HEK293 (cell line): Measurements from ENCODE around the gene MAL.

Source experiments
- CTCF ChIA-PET: fragments of 350-600 bp; formaldehyde crosslinking; extraction: SDS; loops from one replicate; lab custom pipeline; 2021; ENCODE audit warnings: antibody characterized with exemption; lab: Yijun Ruan, JAX
- POLR2A ChIA-PET: fragments of 300-600 bp; formaldehyde crosslinking; extraction: SDS; loops from one replicate; lab custom pipeline; 2020; ENCODE audit warnings: antibody characterized with exemption, inconsistent platforms; lab: Yijun Ruan, JAX
- H3K27ac ChIP-seq: fragments of 200-500 bp; sonication (Bioruptor generic); 2 replicates; pipeline ENCODE4 v1.5.1; 2014; ENCODE audit warnings: low read depth, low read length, control low read depth, inconsistent platforms; ENCODE audit errors: extremely low read depth
- H3K36me3 ChIP-seq, 2 experiments: fragments of 200-500 bp in 1 of 2; sonication (Bioruptor generic) in 1 of 2; 1 replicate in 1 of 2; 2 replicates in 1 of 2; pipeline ENCODE4 v1.5.1; 2014 to 2017; ENCODE audit warnings: inconsistent platforms in 2 of 2, low read length in 2 of 2; ENCODE audit not compliant: control insufficient read depth in 2 of 2, insufficient read depth in 1 of 2
- H3K4me1 ChIP-seq: fragments of 200-500 bp; sonication (Bioruptor generic); 2 replicates; pipeline ENCODE4 v1.5.1; 2014; ENCODE audit warnings: mild to moderate bottlenecking, low read length, inconsistent platforms; ENCODE audit not compliant: control insufficient read depth, insufficient read depth
- H3K4me3 ChIP-seq: 2 replicates; pipeline ENCODE4 v1.5.1; 2011; ENCODE audit warnings: low read depth, mild to moderate bottlenecking, control low read depth, low read length, moderate library complexity
- H3K9me3 ChIP-seq: fragments of 200-500 bp; sonication (Bioruptor generic); 2 replicates; pipeline ENCODE4 v1.5.1; 2014; ENCODE audit warnings: low read depth, low read length, inconsistent platforms; ENCODE audit not compliant: control insufficient read depth, insufficient read depth
- GLI4 ChIP-seq: fragments of 450-650 bp; formaldehyde crosslinking; IDR thresholded peaks from 2 replicates; pipeline ENCODE4 v1.5.1; 2016; ENCODE audit warnings: missing biosample characterization, missing genetic modification characterization
- HIC1 ChIP-seq: fragments of 450-650 bp; formaldehyde crosslinking; IDR thresholded peaks from 2 replicates; pipeline ENCODE4 v1.5.1; 2016; ENCODE audit warnings: missing biosample characterization, missing genetic modification characterization
- KLF9 ChIP-seq: fragments of 450-650 bp; formaldehyde crosslinking; IDR thresholded peaks from 2 replicates; pipeline ENCODE4 v1.5.1; 2016; ENCODE audit warnings: missing biosample characterization, missing genetic modification characterization, low read depth
- RBAK ChIP-seq: fragments of 450-650 bp; formaldehyde crosslinking; IDR thresholded peaks from 2 replicates; pipeline ENCODE4 v1.5.1; 2016; ENCODE audit warnings: missing biosample characterization, missing genetic modification characterization
- WT1 ChIP-seq: fragments of 450-650 bp; formaldehyde crosslinking; IDR thresholded peaks from 2 replicates; pipeline ENCODE4 v1.5.1; 2016; ENCODE audit warnings: missing biosample characterization, missing genetic modification characterization
- YY1 ChIP-seq: fragments of 450-650 bp; formaldehyde crosslinking; IDR thresholded peaks from 2 replicates; pipeline ENCODE4 v1.5.1; 2018; ENCODE audit warnings: missing biosample characterization, missing genetic modification characterization
- ZFP3 ChIP-seq: fragments of 450-650 bp; formaldehyde crosslinking; IDR thresholded peaks from 2 replicates; pipeline ENCODE4 v1.5.1; 2016; ENCODE audit warnings: low read depth, missing biosample characterization, missing genetic modification characterization
- ZFP69B ChIP-seq: fragments of 450-650 bp; formaldehyde crosslinking; IDR thresholded peaks from 2 replicates; pipeline ENCODE4 v1.5.1; 2016; ENCODE audit warnings: missing biosample characterization, missing genetic modification characterization
- ZNF133 ChIP-seq: fragments of 450-650 bp; formaldehyde crosslinking; IDR thresholded peaks from 2 replicates; pipeline ENCODE4 v1.5.1; 2016; ENCODE audit warnings: missing biosample characterization, missing genetic modification characterization
- ZNF140 ChIP-seq: fragments of 450-650 bp; formaldehyde crosslinking; IDR thresholded peaks from 2 replicates; pipeline ENCODE4 v1.5.1; 2016; ENCODE audit warnings: missing biosample characterization, missing genetic modification characterization
- ZNF16 ChIP-seq: fragments of 450-650 bp; formaldehyde crosslinking; IDR thresholded peaks from 2 replicates; pipeline ENCODE4 v1.5.1; 2016; ENCODE audit warnings: low read depth, missing biosample characterization, missing genetic modification characterization
- ZNF169 ChIP-seq: fragments of 450-650 bp; formaldehyde crosslinking; IDR thresholded peaks from 2 replicates; pipeline ENCODE4 v1.5.1; 2016; ENCODE audit warnings: missing biosample characterization, missing genetic modification characterization
- ZNF292 ChIP-seq: fragments of 450-650 bp; formaldehyde crosslinking; IDR thresholded peaks from 2 replicates; pipeline ENCODE4 v1.5.1; 2016; ENCODE audit warnings: low read depth, missing biosample characterization, missing genetic modification characterization, borderline replicate concordance
- ZNF366 ChIP-seq: fragments of 450-650 bp; formaldehyde crosslinking; conservative IDR thresholded peaks from 2 replicates; pipeline ENCODE4 v1.5.1; 2016; ENCODE audit warnings: missing biosample characterization, missing genetic modification characterization
- ZNF394 ChIP-seq: fragments of 450-650 bp; formaldehyde crosslinking; IDR thresholded peaks from 2 replicates; pipeline ENCODE4 v1.5.1; 2016; ENCODE audit warnings: missing biosample characterization, missing genetic modification characterization, mild to moderate bottlenecking, moderate library complexity, borderline replicate concordance
- ZNF473 ChIP-seq: fragments of 450-650 bp; formaldehyde crosslinking; IDR thresholded peaks from 2 replicates; pipeline ENCODE4 v1.5.1; 2017; ENCODE audit warnings: missing biosample characterization, missing genetic modification characterization
- ZNF521 ChIP-seq: fragments of 450-650 bp; formaldehyde crosslinking; IDR thresholded peaks from 2 replicates; pipeline ENCODE4 v1.5.1; 2017; ENCODE audit warnings: missing biosample characterization, mild to moderate bottlenecking, missing genetic modification characterization
- ZNF544 ChIP-seq: fragments of 450-650 bp; formaldehyde crosslinking; IDR thresholded peaks from 2 replicates; pipeline ENCODE4 v1.5.0; 2017; ENCODE audit warnings: missing biosample characterization, missing genetic modification characterization
- ZNF561 ChIP-seq: fragments of 450-650 bp; IDR thresholded peaks from 2 replicates; pipeline ENCODE4 v1.5.1; 2018; ENCODE audit warnings: missing biosample characterization, missing genetic modification characterization, borderline replicate concordance
- ZNF600 ChIP-seq: fragments of 450-650 bp; formaldehyde crosslinking; IDR thresholded peaks from 2 replicates; pipeline ENCODE4 v1.5.1; 2016; ENCODE audit warnings: missing biosample characterization, missing genetic modification characterization
- ZNF610 ChIP-seq: fragments of 450-650 bp; formaldehyde crosslinking; IDR thresholded peaks from 2 replicates; pipeline ENCODE4 v1.5.1; 2016; ENCODE audit warnings: missing biosample characterization, missing genetic modification characterization, borderline replicate concordance
- ZNF660 ChIP-seq: fragments of 450-650 bp; IDR thresholded peaks from 2 replicates; pipeline ENCODE4 v1.5.1; 2018; ENCODE audit warnings: missing biosample characterization, mild to moderate bottlenecking, missing genetic modification characterization
- ZNF768 ChIP-seq: fragments of 450-650 bp; formaldehyde crosslinking; IDR thresholded peaks from 2 replicates; pipeline ENCODE4 v1.5.1; 2018; ENCODE audit warnings: missing biosample characterization, mild to moderate bottlenecking, missing genetic modification characterization
- TF ChIP-seq, protein P1 (sequence below): fragments of 450-650 bp; formaldehyde crosslinking; IDR thresholded peaks from 2 replicates; pipeline ENCODE4 v1.5.1; 2016; ENCODE audit warnings: missing biosample characterization, missing genetic modification characterization, low read depth
- TF ChIP-seq, protein P2 (sequence below): fragments of 450-650 bp; formaldehyde crosslinking; IDR thresholded peaks from 2 replicates; pipeline ENCODE4 v1.5.1; 2017; ENCODE audit warnings: missing biosample characterization, missing genetic modification characterization

The MAL gene

GRCh38 chr2:94994063-94994913 is 31.2 kb upstream of the MAL start:
- H3K4me1 ChIP-seq = no peaks in the 10 kb centered on the region
- ChIA-PET CTCF (interaction anchor here (1.1 kb wide), 2 partner anchors 9 to 12 kb away, joined by 3 read pairs; no protein-coding TSS in a partner anchor), POLR2A (no interaction called here)
- H3K36me3 ChIP-seq = no peaks in the 10 kb centered on the region
- TF ChIP-seq ZFP3 (tag by site-specific recombination) = no peak
- TF ChIP-seq ZFP69B (tag by site-specific recombination) = no peak
- no peak for TF ChIP-seq KLF9
- no peak for TF ChIP-seq ZNF16 (tag by site-specific recombination)
- no peaks in the 10 kb centered on the region for H3K9me3 ChIP-seq
- H3K4me3 ChIP-seq = no peak overlapping the region
- no peak overlapping the region for H3K27ac ChIP-seq

DNA sequence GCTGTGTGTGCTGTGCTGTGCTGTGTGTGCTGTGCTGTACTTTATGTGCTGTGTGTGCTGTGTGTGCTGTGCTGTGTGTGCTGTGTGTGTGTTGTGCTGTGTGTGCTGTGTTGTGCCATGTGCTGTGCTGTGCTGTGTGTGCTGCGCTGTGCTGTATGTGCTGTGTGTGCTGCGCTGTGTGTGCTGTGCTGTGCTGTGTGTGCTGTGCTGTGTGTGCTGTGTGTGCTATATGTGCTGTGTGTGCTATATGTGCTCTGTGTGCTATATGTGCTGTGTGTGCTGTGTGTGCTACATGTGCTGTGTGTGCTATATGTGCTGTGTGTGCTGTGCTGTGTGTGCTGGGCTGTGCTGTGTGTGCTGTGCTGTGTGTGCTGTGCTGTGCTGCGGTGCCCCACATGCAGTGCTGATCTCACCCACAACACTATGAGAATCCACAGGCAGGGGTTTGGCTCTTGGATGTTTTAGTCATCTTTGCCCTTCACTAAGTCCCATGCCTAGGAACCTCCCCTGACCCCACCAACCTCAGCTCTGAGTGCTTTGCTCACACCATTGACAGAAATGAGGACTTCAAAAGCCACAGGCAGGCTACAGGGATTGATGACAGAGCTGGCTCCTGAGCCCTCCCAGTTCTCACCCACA is 30.5 kb upstream of the MAL start:
- no peaks in the 10 kb centered on the region for H3K36me3 ChIP-seq
- CTCF ChIA-PET = interaction anchor here (1.7 to 2.6 kb wide), 2 partner anchors 7 to 9 kb away, joined by 3 to 13 read pairs; no protein-coding TSS in a partner anchor
- POLR2A ChIA-PET = no interaction called here

GRCh38 chr2:94995553-94996304 is 29.8 kb upstream of the MAL start:
- no peaks in the 10 kb centered on the region for H3K9me3 ChIP-seq
- no peaks in the 10 kb centered on the region for H3K36me3 ChIP-seq
- ChIA-PET CTCF (interaction anchor here (0.7 to 2.6 kb wide), 4 partner anchors 8 to 103 kb away, joined by 3 to 13 read pairs (median 3); no protein-coding TSS in a partner anchor), POLR2A (no interaction called here)
- H3K4me1 ChIP-seq = no peaks in the 10 kb centered on the region
- H3K27ac ChIP-seq = no peak overlapping the region
- no peak overlapping the region for H3K4me3 ChIP-seq
- TF ChIP-seq ZNF561 (tag by site-specific recombination) (no peak), ZNF133 (tag by site-specific recombination) (no peak), WT1 (no peak), ZNF660 (tag by site-specific recombination) (no peak), ZNF394 (tag by site-specific recombination) (no peak), RBAK (tag by site-specific recombination) (no peak), YY1 (tag by site-specific recombination) (no peak), ZNF16 (tag by site-specific recombination) (no peak), ZNF544 (tag by site-specific recombination) (no peak), ZNF169 (tag by site-specific recombination) (no peak), ZNF600 (tag by site-specific recombination) (no peak), HIC1 (tag by site-specific recombination) (no peak), ZNF366 (tag by site-specific recombination) (no peak), GLI4 (no peak), ZNF473 (tag by site-specific recombination) (no peak)
- TF ChIP-seq, protein P1, sequence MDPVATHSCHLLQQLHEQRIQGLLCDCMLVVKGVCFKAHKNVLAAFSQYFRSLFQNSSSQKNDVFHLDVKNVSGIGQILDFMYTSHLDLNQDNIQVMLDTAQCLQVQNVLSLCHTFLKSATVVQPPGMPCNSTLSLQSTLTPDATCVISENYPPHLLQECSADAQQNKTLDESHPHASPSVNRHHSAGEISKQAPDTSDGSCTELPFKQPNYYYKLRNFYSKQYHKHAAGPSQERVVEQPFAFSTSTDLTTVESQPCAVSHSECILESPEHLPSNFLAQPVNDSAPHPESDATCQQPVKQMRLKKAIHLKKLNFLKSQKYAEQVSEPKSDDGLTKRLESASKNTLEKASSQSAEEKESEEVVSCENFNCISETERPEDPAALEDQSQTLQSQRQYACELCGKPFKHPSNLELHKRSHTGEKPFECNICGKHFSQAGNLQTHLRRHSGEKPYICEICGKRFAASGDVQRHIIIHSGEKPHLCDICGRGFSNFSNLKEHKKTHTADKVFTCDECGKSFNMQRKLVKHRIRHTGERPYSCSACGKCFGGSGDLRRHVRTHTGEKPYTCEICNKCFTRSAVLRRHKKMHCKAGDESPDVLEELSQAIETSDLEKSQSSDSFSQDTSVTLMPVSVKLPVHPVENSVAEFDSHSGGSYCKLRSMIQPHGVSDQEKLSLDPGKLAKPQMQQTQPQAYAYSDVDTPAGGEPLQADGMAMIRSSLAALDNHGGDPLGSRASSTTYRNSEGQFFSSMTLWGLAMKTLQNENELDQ (tag by site-specific recombination) = no peak

More for the DNA sequence above, 30.5 kb upstream of the MAL start:
- TF ChIP-seq ZNF610 (no peak), ZNF768 (tag by site-specific recombination) (peak; percentile 93; the same call in 1 of the 2 replicates), ZNF292 (tag by site-specific recombination) (no peak), ZNF140 (no peak), ZNF521 (tag by site-specific recombination) (0 out of 2 replicates have a peak, but pooled peaks have one; percentile 52)
- TF ChIP-seq, protein P2, sequence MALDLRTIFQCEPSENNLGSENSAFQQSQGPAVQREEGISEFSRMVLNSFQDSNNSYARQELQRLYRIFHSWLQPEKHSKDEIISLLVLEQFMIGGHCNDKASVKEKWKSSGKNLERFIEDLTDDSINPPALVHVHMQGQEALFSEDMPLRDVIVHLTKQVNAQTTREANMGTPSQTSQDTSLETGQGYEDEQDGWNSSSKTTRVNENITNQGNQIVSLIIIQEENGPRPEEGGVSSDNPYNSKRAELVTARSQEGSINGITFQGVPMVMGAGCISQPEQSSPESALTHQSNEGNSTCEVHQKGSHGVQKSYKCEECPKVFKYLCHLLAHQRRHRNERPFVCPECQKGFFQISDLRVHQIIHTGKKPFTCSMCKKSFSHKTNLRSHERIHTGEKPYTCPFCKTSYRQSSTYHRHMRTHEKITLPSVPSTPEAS (tag by site-specific recombination) = peak; percentile 99
- H3K4me3 ChIP-seq = no peak overlapping the region
- H3K27ac ChIP-seq = no peak overlapping the region
- no peaks in the 10 kb centered on the region for H3K4me1 ChIP-seq
- H3K9me3 ChIP-seq = no peaks in the 10 kb centered on the region
